Suppressor macrophage treated with lipopolysaccharide for 4 hours (primary cell): ENCODE data around the gene ORM1.
"Not testable (repeated sequence)": the region's sequence is repeated elsewhere in the genome, so short reads cannot be mapped to it uniquely, and the experiment has no call there.

Experiments
- DNase-seq: peaks from one replicate; pipeline ENCODE4 v3.0.0-alpha.2; 2020

The ORM1 gene

GRCh38 chr9:114325684-114326254 is 2.9 kb downstream of the ORM1 start:
- DNase-seq = not testable (repeated sequence)

GRCh38 chr9:114327749-114328148 is 4.9 kb downstream of the ORM1 start:
- DNase-seq = no peak

- not testable (repeated sequence) for DNase-seq
These were observed 5.5 kb downstream of the ORM1 start for GRCh38 chr9:114328357-114328820.

- not testable (repeated sequence) for DNase-seq
These were observed 6.2 kb downstream of the ORM1 start for GRCh38 chr9:114328937-114329624.

- not testable (repeated sequence) for DNase-seq
These were observed 6.7 kb downstream of the ORM1 start, which contains the start of gene ORM2 for GRCh38 chr9:114329625-114330022. ORM2 (plus strand) TSS chr9:114329869; CDS start chr9:114329905, 36 bp downstream.

- DNase-seq = no peak
These were observed 7.7 kb downstream of the ORM1 start for GRCh38 chr9:114330636-114331035.

GRCh38 chr9:114331229-114332195 is 8.6 kb downstream of the ORM1 start:
- not testable (repeated sequence) for DNase-seq

GRCh38 chr9:114332474-114333040 is 9.7 kb downstream of the ORM1 start:
- not testable (repeated sequence) for DNase-seq

GRCh38 chr9:114333718-114334117 is 10.8 kb downstream of the ORM1 start:
- DNase-seq = not testable (repeated sequence)

- no peak for DNase-seq
These were observed 11.6 kb downstream of the ORM1 start for GRCh38 chr9:114334490-114334889.

- no peak for DNase-seq
These were observed 12.8 kb downstream of the ORM1 start for GRCh38 chr9:114335745-114336144.

GRCh38 chr9:114336157-114336556 is 13.3 kb downstream of the ORM1 start:
- no peak for DNase-seq

- no peak for DNase-seq
These were observed 13.9 kb downstream of the ORM1 start for GRCh38 chr9:114336699-114337395.

- DNase-seq = no peak
These were observed 15.3 kb downstream of the ORM1 start for GRCh38 chr9:114338187-114338586.

GRCh38 chr9:114339130-114339908 is 16.4 kb downstream of the ORM1 start:
- DNase-seq = peak; percentile 75

- DNase-seq = no peak
These were observed 18.4 kb downstream of the ORM1 start for GRCh38 chr9:114341152-114341830.

- no peak for DNase-seq
These were observed 19.1 kb downstream of the ORM1 start for GRCh38 chr9:114341991-114342390.

GRCh38 chr9:114342755-114343440 is 20.0 kb downstream of the ORM1 start:
- DNase-seq = no peak

- no peak for DNase-seq
These were observed 20.7 kb downstream of the ORM1 start for GRCh38 chr9:114343471-114344187.

GRCh38 chr9:114344188-114344566 is 21.3 kb downstream of the ORM1 start:
- no peak for DNase-seq
